ENCODE data around the gene IL24.

Gene IL24

DNA sequence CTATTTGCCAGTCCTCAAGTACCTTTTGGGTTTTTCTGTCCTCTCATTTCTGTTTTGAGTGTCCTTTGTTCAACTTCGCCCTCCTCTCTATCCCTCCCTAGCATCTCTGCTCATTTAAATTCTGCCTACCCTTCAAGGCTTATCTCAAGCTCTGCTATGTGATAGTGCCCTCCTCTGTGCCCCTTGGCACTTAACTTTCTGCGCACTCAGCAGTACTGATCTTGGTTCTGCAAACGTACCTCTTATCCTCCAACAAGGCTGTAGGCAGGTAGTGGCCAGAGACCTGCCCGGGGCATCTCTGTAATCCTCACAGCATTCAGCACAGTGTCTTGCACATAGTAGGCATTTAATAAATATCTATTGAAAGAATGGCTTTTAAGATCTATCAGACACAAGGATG lies 37.1 kb upstream of the IL24 start:
- Histone ChIP-seq H3K4me1 (ENCODE audit: control insufficient read depth, insufficient read depth, low read length) (no peaks in the 10 kb centered on the region), H3K9me3 (ENCODE audit: control insufficient read depth, insufficient read depth, low read length) (no peaks in the 10 kb centered on the region), H3K27ac (ENCODE audit: low read depth, low read length) (no peak overlapping the region), H3K4me3 (ENCODE audit: low read depth, low read length) (no peak overlapping the region), H3K9ac (ENCODE audit: low read depth, low read length) (no peak overlapping the region), H3K36me3 (ENCODE audit: control insufficient read depth, insufficient read depth, low read length) (no peaks in the 10 kb centered on the region), H3K27me3 (ENCODE audit: control insufficient read depth, insufficient read depth, low read length) (no peaks in the 10 kb centered on the region)

DNA sequence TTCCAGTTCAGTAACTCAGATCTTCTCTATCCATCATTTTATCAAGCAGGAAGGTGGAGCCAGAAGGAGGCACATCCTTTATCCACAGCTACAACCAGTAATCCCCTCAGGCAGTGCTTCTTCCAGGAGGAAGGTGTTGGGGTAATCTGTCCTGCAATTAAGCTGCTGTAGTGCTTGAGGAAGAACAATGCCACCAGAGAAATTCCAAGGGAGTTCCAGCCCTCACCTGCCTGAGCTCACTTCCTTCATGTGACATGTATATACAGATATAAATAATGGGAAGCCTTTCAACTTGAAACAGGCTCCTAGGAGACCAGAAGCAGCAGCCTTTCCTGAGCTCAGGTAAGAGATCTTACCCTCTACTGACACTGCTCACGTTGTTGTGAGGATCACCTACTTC lies 34.0 kb upstream of the IL24 start:
- no peaks in the 10 kb centered on the region for H3K27me3 ChIP-seq (ENCODE audit: control insufficient read depth, insufficient read depth, low read length)

DNA sequence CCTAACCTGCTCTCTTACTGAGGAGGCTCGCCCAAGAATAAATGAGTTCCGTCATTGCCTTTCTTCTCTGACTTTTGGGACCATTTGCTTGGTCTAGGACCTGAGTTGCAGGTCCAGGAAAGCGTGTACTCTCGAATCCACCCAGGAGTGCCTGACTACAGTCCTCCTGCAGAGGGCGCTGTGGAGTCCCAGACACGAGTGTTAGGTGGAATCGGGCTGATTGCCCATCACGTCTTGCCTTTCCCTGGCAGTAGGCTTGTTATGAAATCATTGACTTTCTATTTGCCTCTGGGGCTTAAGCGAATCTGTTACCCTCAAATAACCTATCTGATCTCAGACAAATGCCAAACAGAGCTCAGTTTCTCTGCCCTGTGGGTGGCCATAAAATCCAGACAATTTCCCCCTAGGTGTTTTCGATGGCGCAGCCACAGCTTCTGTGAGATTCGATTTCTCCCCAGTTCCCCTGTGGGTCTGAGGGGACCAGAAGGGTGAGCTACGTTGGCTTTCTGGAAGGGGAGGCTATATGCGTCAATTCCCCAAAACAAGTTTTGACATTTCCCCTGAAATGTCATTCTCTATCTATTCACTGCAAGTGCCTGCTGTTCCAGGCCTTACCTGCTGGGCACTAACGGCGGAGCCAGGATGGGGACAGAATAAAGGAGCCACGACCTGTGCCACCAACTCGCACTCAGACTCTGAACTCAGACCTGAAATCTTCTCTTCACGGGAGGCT lies 32.1 kb upstream of the IL24 start, which contains the start of gene IL20:
Gene IL20 (plus strand): TSS at position 685 of the 733 bp plus-strand sequence. CDS start 230 bp downstream, outside the sequence.
- Histone ChIP-seq H3K27me3 (ENCODE audit: control insufficient read depth, insufficient read depth, low read length) (no peaks in the 10 kb centered on the region), H3K36me3 (ENCODE audit: control insufficient read depth, insufficient read depth, low read length) (no peaks in the 10 kb centered on the region), H3K9ac (ENCODE audit: low read depth, low read length) (no peak within 1 kb of the TSS), H3K9me3 (ENCODE audit: control insufficient read depth, insufficient read depth, low read length) (no peaks in the 10 kb centered on the region), H3K4me1 (ENCODE audit: control insufficient read depth, insufficient read depth, low read length) (no peaks in the 10 kb centered on the region), H3K27ac (ENCODE audit: low read depth, low read length) (no peak within 1 kb of the TSS), H3K4me3 (ENCODE audit: low read depth, low read length) (no peak within 1 kb of the TSS)

More for the DNA sequence above, 34.0 kb upstream of the IL24 start:
- Histone ChIP-seq H3K4me1 (ENCODE audit: control insufficient read depth, insufficient read depth, low read length) (no peaks in the 10 kb centered on the region), H3K36me3 (ENCODE audit: control insufficient read depth, insufficient read depth, low read length) (no peaks in the 10 kb centered on the region), H3K9ac (ENCODE audit: low read depth, low read length) (no peak overlapping the region), H3K27ac (ENCODE audit: low read depth, low read length) (no peak overlapping the region), H3K9me3 (ENCODE audit: control insufficient read depth, insufficient read depth, low read length) (no peaks in the 10 kb centered on the region), H3K4me3 (ENCODE audit: low read depth, low read length) (no peak overlapping the region)

DNA sequence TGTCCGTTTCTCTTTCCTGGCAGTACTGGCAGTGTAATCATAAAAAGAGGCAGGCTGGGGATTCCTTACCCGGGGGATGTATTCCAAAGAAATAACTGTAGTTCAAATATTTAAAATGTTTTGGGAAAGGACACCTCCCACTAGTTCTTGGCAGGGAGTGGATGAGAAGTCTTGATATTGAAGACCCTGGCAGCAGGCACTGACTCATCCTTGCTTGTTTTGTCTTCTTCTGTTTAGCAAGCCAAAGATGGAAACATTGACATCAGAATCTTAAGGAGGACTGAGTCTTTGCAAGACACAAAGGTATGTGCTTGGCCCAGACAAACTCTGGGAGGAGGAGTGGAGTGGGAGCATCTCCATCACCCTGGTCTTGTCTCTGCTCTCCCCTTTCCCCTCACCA lies 31.2 kb upstream of the IL24 start:
- Histone ChIP-seq H3K9me3 (ENCODE audit: control insufficient read depth, insufficient read depth, low read length) (no peaks in the 10 kb centered on the region), H3K4me3 (ENCODE audit: low read depth, low read length) (no peak overlapping the region), H3K36me3 (ENCODE audit: control insufficient read depth, insufficient read depth, low read length) (no peaks in the 10 kb centered on the region), H3K27me3 (ENCODE audit: control insufficient read depth, insufficient read depth, low read length) (no peaks in the 10 kb centered on the region), H3K4me1 (ENCODE audit: control insufficient read depth, insufficient read depth, low read length) (no peaks in the 10 kb centered on the region), H3K27ac (ENCODE audit: low read depth, low read length) (no peak overlapping the region), H3K9ac (ENCODE audit: low read depth, low read length) (no peak overlapping the region)

DNA sequence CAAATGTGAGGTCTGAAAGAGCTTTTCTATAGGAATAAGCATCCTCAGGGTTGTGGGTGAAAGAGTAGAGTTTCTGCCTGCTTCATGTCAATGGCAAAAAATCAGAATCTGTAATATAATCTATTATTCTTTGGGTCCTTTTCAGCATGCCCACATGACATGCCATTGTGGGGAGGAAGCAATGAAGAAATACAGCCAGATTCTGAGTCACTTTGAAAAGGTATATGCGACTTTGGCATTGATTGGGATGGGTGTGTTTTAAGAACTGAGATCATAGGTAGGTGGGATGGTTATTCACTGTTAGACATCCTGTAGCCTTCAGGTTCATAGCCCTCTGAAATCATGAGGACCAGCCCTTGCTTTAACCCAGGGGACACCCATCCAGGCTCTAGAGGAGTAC lies 30.0 kb upstream of the IL24 start:
- Histone ChIP-seq H3K9me3 (ENCODE audit: control insufficient read depth, insufficient read depth, low read length) (no peaks in the 10 kb centered on the region), H3K4me1 (ENCODE audit: control insufficient read depth, insufficient read depth, low read length) (no peaks in the 10 kb centered on the region), H3K4me3 (ENCODE audit: low read depth, low read length) (no peak overlapping the region), H3K36me3 (ENCODE audit: control insufficient read depth, insufficient read depth, low read length) (no peaks in the 10 kb centered on the region), H3K9ac (ENCODE audit: low read depth, low read length) (no peak overlapping the region), H3K27me3 (ENCODE audit: control insufficient read depth, insufficient read depth, low read length) (no peaks in the 10 kb centered on the region), H3K27ac (ENCODE audit: low read depth, low read length) (no peak overlapping the region)

DNA sequence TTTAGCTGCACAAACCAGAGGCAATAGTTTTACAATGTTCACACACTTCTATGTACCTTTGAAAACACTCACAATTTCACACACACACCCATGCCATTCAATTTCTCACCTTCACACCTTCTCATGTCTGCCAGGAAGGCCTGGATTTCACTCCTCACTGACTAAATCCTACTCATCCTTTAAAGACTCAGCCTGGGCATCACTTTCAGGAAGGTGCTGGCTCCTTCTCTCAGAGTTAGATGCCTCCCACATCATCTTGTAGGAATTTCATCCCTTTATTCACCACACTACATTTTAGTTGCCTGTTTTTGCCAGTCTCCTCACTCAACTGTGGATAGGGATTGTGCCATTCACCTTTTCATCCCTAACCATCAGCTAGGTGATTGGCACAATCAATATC lies 29.5 kb upstream of the IL24 start:
- no peaks in the 10 kb centered on the region for H3K9me3 ChIP-seq (ENCODE audit: control insufficient read depth, insufficient read depth, low read length)
- no peaks in the 10 kb centered on the region for H3K27me3 ChIP-seq (ENCODE audit: control insufficient read depth, insufficient read depth, low read length)
- H3K4me1 ChIP-seq (ENCODE audit: control insufficient read depth, insufficient read depth, low read length): no peaks in the 10 kb centered on the region
- no peak overlapping the region for H3K4me3 ChIP-seq (ENCODE audit: low read depth, low read length)
- H3K27ac ChIP-seq (ENCODE audit: low read depth, low read length): no peak overlapping the region
- no peak overlapping the region for H3K9ac ChIP-seq (ENCODE audit: low read depth, low read length)
- no peaks in the 10 kb centered on the region for H3K36me3 ChIP-seq (ENCODE audit: control insufficient read depth, insufficient read depth, low read length)

DNA sequence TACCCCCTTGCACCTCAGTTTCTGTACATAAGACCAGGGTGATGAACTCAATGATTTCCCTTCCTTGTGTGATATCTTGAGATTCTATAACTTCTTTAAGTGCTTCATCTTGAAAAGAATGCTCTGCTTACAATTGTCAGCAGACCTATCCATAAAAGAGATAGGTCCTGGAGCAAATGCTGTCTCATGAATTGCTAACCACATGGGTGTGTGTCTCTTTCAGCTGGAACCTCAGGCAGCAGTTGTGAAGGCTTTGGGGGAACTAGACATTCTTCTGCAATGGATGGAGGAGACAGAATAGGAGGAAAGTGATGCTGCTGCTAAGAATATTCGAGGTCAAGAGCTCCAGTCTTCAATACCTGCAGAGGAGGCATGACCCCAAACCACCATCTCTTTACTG lies 29.0 kb upstream of the IL24 start:
- Histone ChIP-seq H3K4me3 (ENCODE audit: low read depth, low read length) (no peak overlapping the region), H3K36me3 (ENCODE audit: control insufficient read depth, insufficient read depth, low read length) (no peaks in the 10 kb centered on the region), H3K27ac (ENCODE audit: low read depth, low read length) (no peak overlapping the region), H3K27me3 (ENCODE audit: control insufficient read depth, insufficient read depth, low read length) (no peaks in the 10 kb centered on the region), H3K9me3 (ENCODE audit: control insufficient read depth, insufficient read depth, low read length) (no peaks in the 10 kb centered on the region), H3K4me1 (ENCODE audit: control insufficient read depth, insufficient read depth, low read length) (no peaks in the 10 kb centered on the region), H3K9ac (ENCODE audit: low read depth, low read length) (no peak overlapping the region)

DNA sequence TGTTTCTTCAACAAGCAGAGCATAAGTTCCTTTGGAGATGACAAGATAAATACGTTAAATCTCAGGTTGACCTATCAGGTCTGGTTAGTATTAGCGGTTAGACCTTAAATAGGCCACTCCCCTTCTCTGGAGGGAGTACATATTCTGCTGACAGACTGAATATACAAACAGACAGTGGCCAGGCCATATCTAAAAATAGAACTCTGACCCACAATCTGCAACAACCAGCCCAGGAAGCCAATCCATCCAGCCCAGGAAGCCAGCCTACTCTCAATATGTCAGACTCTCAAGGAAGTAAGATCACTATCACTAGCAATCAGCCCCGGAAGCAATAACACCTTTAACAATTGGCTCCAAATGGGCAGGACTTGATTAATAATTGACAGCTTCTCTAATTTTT lies 25.1 kb upstream of the IL24 start:
- no peak overlapping the region for H3K4me3 ChIP-seq (ENCODE audit: low read depth, low read length)
- H3K27ac ChIP-seq (ENCODE audit: low read depth, low read length): no peak overlapping the region
- H3K27me3 ChIP-seq (ENCODE audit: control insufficient read depth, insufficient read depth, low read length): no peaks in the 10 kb centered on the region
- H3K9ac ChIP-seq (ENCODE audit: low read depth, low read length): no peak overlapping the region
- no peaks in the 10 kb centered on the region for H3K36me3 ChIP-seq (ENCODE audit: control insufficient read depth, insufficient read depth, low read length)
- no peaks in the 10 kb centered on the region for H3K9me3 ChIP-seq (ENCODE audit: control insufficient read depth, insufficient read depth, low read length)
- H3K4me1 ChIP-seq (ENCODE audit: control insufficient read depth, insufficient read depth, low read length): no peaks in the 10 kb centered on the region

DNA sequence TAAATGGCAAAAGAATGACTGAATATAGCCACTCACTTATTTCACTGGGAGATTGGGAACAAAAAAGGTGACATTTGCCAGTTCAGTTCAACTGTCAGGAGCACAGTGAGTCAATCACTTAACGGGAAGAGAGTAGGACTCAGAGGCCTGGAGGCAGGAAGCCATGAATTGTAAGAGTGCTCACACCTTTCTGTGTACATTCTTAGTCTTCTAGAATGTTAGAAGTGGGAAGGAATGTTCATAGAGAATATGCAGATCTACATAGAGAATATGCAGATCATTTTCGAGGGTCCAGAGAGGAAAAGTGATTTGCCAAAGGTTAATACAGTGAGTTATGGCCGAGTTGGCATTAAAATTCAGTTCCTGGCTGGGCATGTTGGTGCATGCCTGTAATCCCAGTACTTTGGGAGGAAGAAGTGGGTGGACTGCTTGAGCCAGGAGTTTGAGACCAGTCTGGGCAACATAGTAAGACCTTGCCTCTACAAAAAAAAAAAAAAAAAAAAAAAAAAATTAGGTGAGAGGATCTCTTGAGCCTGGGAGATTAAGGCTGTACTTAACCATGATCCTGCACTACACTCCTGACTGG lies 23.5 kb upstream of the IL24 start:
- H3K27ac ChIP-seq (ENCODE audit: low read depth, low read length): no peak overlapping the region
- no peak overlapping the region for H3K9ac ChIP-seq (ENCODE audit: low read depth, low read length)
- no peaks in the 10 kb centered on the region for H3K27me3 ChIP-seq (ENCODE audit: control insufficient read depth, insufficient read depth, low read length)
- no peaks in the 10 kb centered on the region for H3K36me3 ChIP-seq (ENCODE audit: control insufficient read depth, insufficient read depth, low read length)
- H3K9me3 ChIP-seq (ENCODE audit: control insufficient read depth, insufficient read depth, low read length): peaks cover 13% of the 10 kb centered on the region; the same call in 1 of the 2 replicates
- H3K4me1 ChIP-seq (ENCODE audit: control insufficient read depth, insufficient read depth, low read length): no peaks in the 10 kb centered on the region
- H3K4me3 ChIP-seq (ENCODE audit: low read depth, low read length): no peak overlapping the region

DNA sequence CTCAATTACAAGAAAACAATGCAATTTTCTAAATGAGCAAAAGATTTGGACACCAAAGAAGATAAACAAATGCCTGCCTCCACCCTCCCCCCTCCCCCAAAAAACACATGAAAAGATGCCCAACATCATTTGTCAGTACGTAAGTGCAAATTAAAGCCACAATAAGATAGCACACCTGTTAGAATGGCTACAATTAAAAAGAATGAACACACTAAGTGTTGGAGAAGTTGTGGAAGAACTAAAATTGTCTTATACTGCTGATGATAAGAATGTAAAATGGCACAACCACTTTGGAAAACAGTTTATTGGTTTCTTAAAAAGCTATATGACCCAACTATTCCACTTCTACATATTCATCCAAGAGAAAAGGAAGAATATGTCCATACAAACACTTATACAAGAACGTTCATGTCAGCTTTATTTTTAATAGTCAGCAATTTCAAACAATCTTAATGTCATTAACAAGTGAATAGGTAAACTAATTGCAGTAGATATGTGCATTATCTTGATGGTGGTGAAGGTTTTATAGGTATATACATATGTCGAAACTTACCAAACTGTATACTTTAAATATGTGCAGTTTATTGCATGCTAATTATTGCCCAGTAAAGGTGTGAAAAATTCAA lies 21.4 kb upstream of the IL24 start:
- no peaks in the 10 kb centered on the region for H3K27me3 ChIP-seq (ENCODE audit: control insufficient read depth, insufficient read depth, low read length)
- H3K4me3 ChIP-seq (ENCODE audit: low read depth, low read length): no peak overlapping the region
- no peaks in the 10 kb centered on the region for H3K4me1 ChIP-seq (ENCODE audit: control insufficient read depth, insufficient read depth, low read length)
- H3K9ac ChIP-seq (ENCODE audit: low read depth, low read length): no peak overlapping the region
- H3K27ac ChIP-seq (ENCODE audit: low read depth, low read length): no peak overlapping the region
- H3K36me3 ChIP-seq (ENCODE audit: control insufficient read depth, insufficient read depth, low read length): no peaks in the 10 kb centered on the region
- peaks cover 13% of the 10 kb centered on the region; the same call in 1 of the 2 replicates for H3K9me3 ChIP-seq (ENCODE audit: control insufficient read depth, insufficient read depth, low read length)

DNA sequence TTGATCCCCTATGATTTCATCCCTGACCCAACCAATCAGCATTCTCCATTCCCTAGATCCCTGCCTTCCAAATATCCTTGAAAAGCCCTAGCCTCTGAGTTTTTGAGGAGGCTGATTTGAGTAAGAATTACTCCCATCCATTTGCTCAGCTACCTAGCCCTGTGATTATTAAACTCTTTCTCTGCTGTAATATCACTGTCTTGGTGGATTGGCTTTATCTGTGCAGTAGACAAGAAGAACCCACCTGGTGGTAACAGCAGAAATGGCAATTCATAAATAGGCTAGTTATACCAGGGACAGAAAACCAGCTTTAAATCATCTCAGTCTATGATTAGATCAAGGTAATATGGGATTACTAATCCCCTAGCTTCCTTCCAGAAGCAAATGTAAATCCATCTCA lies 18.8 kb upstream of the IL24 start:
- no peaks in the 10 kb centered on the region for H3K27me3 ChIP-seq (ENCODE audit: control insufficient read depth, insufficient read depth, low read length)
- no peak overlapping the region for H3K27ac ChIP-seq (ENCODE audit: low read depth, low read length)
- H3K4me3 ChIP-seq (ENCODE audit: low read depth, low read length): no peak overlapping the region
- H3K36me3 ChIP-seq (ENCODE audit: control insufficient read depth, insufficient read depth, low read length): no peaks in the 10 kb centered on the region
- no peak overlapping the region for H3K9ac ChIP-seq (ENCODE audit: low read depth, low read length)
- no peaks in the 10 kb centered on the region for H3K4me1 ChIP-seq (ENCODE audit: control insufficient read depth, insufficient read depth, low read length)
- peaks cover 13% of the 10 kb centered on the region; the same call in 1 of the 2 replicates for H3K9me3 ChIP-seq (ENCODE audit: control insufficient read depth, insufficient read depth, low read length)

Data from HUES48 (cell line).